ENCODE measurements around the gene PUDP.
"Not testable (repeated sequence)": the region's sequence is repeated elsewhere in the genome, so short reads cannot be mapped to it uniquely, and the experiment has no call there.

Gene PUDP

DNA sequence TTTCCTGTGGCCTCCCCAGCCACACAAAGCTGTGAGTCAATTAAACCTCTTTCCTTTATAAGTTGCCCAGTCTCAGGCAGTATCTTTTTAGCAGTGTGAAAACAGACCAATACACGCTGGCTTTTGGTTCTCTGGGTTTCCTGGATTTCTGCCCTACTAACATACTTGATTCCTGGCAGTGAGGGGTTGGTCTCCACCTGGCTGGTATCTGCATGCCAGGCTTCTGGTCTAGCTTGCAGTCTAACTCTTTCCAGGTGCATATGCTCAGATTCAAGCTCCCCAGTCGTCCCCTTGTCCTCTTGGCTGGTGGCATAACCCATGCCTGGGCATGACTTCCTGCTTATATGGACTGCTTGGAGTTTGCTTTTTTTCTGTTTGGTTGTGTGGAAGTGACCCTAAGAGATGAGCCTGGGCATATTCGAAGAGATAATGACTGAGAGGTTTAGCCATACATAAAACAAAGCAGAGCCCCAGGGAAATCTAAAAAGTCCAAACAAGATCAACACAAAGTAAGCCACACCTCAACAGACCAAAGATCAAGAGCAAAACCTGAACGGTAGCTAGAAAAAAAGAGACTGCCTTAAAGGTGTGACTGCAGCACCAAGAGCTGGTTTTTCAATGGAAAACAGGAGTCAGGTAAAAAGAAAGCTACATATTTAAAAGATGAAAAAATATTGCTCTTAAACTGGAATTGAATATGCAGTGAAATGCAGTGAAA is 102.6 kb downstream of the PUDP start:
- no peak for DNase-seq (ENCODE audit: low read depth in 2 of 3, low spot score in 1 of 3)

DNA sequence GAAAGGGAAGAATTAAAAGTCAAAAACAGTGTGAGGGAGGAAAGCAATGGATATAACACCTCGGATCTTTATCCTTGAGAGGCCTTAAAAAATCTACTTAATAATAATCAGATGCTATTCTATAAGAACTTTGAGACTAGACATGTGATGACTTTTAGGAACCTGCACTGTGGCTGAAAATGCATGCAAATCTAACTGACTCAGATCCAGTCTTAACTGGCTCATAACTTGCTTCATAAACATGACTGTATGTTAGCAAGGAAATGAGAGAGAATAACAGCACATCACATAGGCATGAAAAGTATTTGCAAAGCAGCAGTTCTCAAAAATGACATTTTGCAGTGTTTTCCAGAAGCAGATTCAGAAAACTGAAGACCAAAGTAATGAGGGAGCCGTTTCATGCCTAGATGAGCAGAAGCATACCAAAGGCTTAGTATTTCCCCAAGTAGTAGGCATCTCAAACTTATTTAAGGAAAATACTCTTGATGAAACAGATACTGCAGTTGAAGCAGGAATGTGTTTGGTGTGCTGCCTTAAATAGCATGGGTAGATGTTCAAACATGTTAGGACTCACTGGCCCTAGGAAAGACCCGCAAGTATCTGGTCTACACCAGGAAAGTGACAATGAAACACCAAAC is 104.0 kb downstream of the PUDP start:
- DNase-seq (ENCODE audit: low read depth in 2 of 3, low spot score in 1 of 3), result not testable (repeated sequence)

DNA sequence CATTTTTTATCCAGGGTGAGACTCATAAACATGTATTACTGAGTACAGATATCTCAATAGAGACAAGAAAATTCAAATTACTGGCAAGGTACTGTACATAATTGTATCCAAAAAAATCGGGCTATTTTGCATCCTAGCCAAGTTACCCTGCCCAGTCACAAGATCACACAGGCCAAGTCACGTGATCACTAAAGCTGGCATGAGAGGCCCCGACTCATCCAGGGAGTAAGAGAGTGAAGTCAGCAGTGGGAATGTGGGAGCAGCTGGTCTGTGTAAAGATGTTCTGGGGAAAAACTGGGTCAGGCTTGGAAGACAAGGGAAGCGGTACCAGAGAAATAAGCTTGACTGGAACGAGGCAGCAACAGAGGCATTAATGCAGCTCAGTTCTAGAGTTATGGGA is 119.7 kb downstream of the PUDP start:
- DNase-seq (ENCODE audit: low read depth in 2 of 3, low spot score in 1 of 3), result no peak

DNA sequence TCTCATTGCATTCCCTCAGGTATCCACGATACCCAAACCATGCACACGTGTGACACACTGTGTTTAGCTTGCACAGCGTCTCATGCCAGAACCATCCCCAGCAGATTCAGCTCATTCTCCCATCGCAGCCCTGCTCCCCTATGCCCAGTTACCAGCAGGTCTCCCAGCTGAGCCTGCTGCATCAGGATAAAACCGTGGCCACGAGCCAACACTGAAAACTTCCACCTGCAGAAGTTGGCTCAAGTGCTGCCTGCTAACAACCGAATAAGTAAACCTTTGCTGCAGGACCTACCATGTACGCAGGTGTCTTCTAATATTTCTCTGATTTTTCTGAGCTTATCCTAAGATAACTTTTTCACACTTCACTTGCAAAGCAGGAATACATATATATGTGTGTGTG is 120.9 kb downstream of the PUDP start:
- DNase-seq (ENCODE audit: low read depth in 2 of 3, low spot score in 1 of 3), result no peak

DNA sequence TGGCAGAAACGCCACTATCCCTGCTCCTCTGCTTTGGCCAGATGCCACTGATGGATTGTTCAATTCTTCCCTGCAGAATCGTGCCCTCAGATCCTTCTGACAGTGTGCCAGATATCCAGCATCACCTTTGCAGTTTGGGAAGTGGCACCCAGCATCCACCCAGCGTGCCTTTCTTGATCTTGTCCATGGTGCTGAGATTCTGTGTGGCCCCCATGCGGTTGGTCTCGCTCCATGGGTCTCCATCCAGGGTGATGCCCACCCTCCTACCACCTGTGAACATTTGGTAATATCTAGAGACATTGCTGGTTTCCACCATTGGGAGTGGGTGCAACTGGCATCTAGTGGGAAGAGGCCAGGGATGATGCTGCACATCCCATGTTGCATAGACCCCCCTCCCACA is 121.6 kb downstream of the PUDP start:
- DNase-seq (ENCODE audit: low read depth in 2 of 3, low spot score in 1 of 3), result not testable (repeated sequence)

DNA sequence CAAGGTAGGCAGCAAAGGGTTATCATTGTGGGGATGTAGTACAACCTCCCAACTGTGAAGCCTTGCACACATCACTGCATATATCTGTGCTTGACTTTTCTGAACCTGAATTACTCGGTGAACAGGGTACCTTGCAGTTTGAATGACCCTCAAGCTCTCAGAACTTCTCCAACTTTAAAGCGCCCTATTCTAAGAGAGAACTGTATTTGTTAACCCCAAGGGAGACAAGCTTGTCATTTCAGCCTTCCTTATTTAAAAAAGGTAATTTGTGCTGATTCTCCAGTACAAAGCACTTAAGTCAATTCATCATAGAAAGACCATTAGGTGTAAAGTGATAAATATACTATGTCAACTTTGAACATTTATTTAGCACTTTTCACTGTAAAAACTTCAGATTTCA is 122.5 kb downstream of the PUDP start:
- DNase-seq (ENCODE audit: low read depth in 2 of 3, low spot score in 1 of 3), result no peak

DNA sequence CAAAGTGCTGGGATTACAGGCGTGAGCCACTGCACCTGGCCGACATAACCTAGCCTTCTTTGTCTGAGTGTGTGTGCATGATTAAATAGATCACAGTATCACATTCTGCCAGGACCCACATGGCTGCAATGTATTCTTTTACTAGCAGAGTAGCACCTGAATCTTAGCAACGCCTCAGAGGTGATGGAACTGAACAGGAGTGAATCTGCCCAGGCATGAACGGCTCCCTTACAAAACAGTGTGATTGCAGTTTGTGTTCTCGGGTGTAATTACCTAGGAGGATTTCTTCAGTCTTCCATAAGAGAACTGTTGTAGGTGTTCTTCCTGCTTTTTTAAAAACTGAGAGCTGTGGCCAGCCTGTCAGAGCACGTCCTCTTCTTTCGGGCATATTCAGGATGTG is 123.1 kb downstream of the PUDP start:
- DNase-seq (ENCODE audit: low read depth in 2 of 3, low spot score in 1 of 3), result no peak

DNA sequence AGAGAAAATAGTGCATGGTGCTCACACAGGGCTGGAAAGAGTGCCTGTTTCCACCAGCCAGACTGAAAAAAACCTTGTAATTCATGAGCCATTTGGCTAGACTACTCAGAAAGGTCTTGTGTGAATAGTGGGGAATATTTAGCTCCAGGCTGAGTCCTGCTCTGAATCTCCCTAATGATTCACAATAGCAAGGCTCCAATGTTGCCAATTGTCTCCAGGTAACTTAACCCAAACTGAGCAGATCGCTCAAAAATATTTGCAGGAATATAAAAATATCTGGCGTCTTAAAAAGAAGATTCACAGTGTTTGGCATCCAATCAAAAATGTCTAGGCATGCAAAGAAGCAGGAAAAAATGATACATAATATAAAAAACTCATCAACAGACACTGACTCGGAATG is 125.0 kb downstream of the PUDP start:
- DNase-seq (ENCODE audit: low read depth in 2 of 3, low spot score in 1 of 3), result not testable (repeated sequence)

DNA sequence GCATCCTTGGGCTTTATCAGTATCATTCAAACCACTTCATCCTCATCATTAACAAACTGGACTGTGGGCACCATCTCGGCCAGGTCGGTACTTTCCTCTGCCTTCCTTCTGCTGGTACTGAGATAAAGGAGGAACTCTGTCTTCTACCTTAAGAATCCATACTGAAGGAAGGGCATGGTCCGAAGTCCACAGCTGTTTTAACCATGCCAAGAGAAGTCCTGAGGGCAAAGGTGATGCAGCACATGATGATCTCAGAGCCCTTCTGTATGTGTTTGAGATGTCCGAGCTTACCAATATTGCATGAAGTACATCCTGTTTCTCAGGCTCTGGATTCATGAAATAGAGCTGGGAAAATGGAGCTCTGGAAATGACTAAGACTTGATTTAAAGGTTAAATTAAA is 126.0 kb downstream of the PUDP start:
- DNase-seq (ENCODE audit: low read depth in 2 of 3, low spot score in 1 of 3), result no peak

DNA sequence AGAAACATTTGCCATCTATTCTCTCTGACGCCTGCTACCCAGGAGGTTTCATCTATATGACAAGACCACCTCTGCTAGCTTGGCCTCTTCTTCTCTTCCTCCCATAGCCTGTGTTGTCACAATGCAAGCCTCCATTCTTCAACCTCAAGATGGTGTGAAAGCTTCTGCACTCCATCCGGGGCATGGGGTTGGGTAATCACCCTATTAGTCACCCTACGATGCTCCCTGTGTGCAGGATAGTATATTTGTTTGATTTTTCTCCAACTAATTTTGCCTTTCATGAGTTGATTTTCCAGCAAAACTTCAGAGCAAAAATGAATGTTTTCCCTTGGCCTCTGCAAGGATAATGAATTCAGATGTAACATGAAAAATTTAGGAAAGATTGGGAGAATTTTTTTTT is 128.4 kb downstream of the PUDP start:
- DNase-seq (ENCODE audit: low read depth in 2 of 3, low spot score in 1 of 3), result no peak

DNA sequence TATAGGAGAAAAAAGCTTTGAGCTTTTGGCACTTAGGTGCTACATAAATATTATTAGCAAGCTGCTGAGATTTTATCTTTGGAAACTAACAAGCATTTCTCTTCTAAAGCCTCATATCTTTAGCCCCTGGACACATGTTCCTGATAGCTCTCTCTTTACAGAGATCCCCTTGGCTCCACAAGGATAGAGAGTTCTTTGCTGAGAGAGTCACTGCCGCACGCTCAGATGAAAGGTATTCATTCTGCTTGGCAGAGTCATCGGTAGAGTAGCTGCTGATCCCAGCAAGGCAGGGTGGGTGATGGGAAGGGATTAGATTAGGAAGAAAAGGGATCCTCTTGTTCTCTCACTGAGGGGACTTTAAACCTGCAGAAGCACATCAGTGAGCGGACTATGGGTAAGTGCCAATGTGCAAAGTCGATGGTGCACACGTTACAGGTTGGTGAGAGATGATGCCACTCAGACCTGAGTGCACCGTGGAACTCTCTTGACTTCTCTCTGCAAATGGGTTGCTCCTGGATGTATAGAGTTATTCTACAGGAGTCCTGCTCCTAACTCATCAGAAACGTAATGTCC is 135.6 kb downstream of the PUDP start:
- not testable (repeated sequence) for DNase-seq (ENCODE audit: low read depth in 2 of 3, low spot score in 1 of 3)

DNA sequence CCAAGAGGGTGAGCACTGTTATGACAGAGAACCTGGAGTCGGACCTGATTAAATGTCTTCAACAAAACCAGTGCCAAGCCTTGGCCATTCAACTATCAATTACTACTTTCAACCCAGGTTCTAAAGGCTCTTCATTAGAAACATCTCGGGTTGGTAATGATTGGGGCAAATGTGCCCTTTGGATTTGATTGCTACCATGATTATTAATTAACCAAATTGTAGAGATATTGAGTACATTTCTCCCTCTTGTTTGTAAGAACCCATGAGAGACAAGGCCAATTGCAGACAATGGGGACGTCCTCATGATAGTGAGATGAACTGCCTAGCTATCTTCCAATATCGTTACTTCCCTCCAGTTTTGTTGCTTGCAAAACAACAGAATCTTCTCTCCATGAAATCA is 137.1 kb downstream of the PUDP start:
- DNase-seq (ENCODE audit: low read depth in 2 of 3, low spot score in 1 of 3), result not testable (repeated sequence)

DNA sequence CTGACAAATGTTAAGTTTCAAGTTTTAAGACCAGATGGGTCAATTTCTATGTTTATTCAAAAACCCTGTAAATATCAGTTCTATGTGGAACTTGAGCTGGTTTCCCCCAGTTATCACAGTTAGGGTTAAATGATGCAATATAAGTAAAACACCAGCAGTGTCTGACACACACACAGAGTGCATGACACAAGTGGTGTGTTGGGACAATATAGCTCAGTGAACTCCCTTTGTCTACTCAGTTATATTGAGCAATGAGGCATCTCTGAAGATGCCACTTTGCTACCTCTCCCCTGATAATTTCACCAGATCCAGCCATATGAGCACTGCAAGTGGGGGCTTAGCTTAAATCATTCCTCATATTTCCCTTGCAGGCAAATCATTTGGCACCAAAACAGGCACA is 140.6 kb downstream of the PUDP start:
- not testable (repeated sequence) for DNase-seq (ENCODE audit: low read depth in 2 of 3, low spot score in 1 of 3)

Data from stimulated activated CD4-positive, alpha-beta T cell treated with anti-CD3 and anti-CD28 coated beads, Interleukin-12 subunit alpha, Interleukin-12 subunit beta, amount 100 ng/mL, for 48 hours (primary cell).